HG03064 (cell line): Measurements from ENCODE around the gene PPP2R5B.

Source experiments
- ATAC-seq: cut with Tn5 transposase; IDR thresholded peaks from one replicate; pipeline ENCODE4 v1.9.1; 2021; ENCODE audit warnings: low read depth; ENCODE audit not compliant: unreplicated experiment

The PPP2R5B gene

GRCh38 chr11:64925536-64926436, 1.3 kb downstream of the PPP2R5B start:
- no peak for ATAC-seq

- ATAC-seq = no peak
These were observed 2.2 kb downstream of the PPP2R5B start for GRCh38 chr11:64926689-64927088.

- no peak for ATAC-seq
These were observed 4.5 kb downstream of the PPP2R5B start for GRCh38 chr11:64928957-64929356.

GRCh38 chr11:64929625-64930024, 5.1 kb downstream of the PPP2R5B start:
- no peak for ATAC-seq

- ATAC-seq = no peak
These were observed 5.9 kb downstream of the PPP2R5B start for GRCh38 chr11:64930340-64930739.

- no peak for ATAC-seq
These were observed 6.8 kb downstream of the PPP2R5B start for GRCh38 chr11:64931290-64931689.

- no peak for ATAC-seq
These were observed 7.8 kb downstream of the PPP2R5B start for GRCh38 chr11:64932324-64932723.

GRCh38 chr11:64933213-64933934, 8.9 kb downstream of the PPP2R5B start:
- ATAC-seq = no peak

- no peak for ATAC-seq
These were observed 9.6 kb downstream of the PPP2R5B start for GRCh38 chr11:64933935-64934681.

- no peak for ATAC-seq
These were observed 10.3 kb downstream of the PPP2R5B start for GRCh38 chr11:64934682-64935358.

- no peak for ATAC-seq
These were observed 11.0 kb downstream of the PPP2R5B start, which contains the start of gene GPHA2 for GRCh38 chr11:64935359-64936081. Gene GPHA2 (minus strand): TSS chr11:64935893. CDS start chr11:64935460, 433 bp downstream.

GRCh38 chr11:64936539-64936938, 12.1 kb downstream of the PPP2R5B start:
- no peak for ATAC-seq

GRCh38 chr11:64947208-64947814, 22.8 kb downstream of the PPP2R5B start:
- ATAC-seq = no peak

- ATAC-seq = no peak
These were observed 27.0 kb downstream of the PPP2R5B start for GRCh38 chr11:64951529-64951928.

GRCh38 chr11:64954201-64954600, 29.7 kb downstream of the PPP2R5B start:
- ATAC-seq = no peak

GRCh38 chr11:64959498-64959897, 35.0 kb downstream of the PPP2R5B start:
- ATAC-seq = no peak

- no peak for ATAC-seq
These were observed 36.2 kb downstream of the PPP2R5B start for GRCh38 chr11:64960719-64961118.

GRCh38 chr11:64963072-64963631, 38.7 kb downstream of the PPP2R5B start:
- no peak for ATAC-seq

GRCh38 chr11:64967375-64967774, 42.9 kb downstream of the PPP2R5B start:
- no peak for ATAC-seq
